WTC11 (cell line): Measurements from ENCODE around the gene MYLK. TPM values are rescaled to one million over a fixed set of nuclear protein-coding genes. Genes with fewer than 3 reads are reported as not detected.

ENCODE experiments used
- ATAC-seq: fragments of 200-7000 bp; cut with Tn5 transposase; 2 replicates; pipeline ENCODE4 v1.10.0; 2021; ENCODE audit warnings: mild to moderate bottlenecking, moderate library complexity
- CTCF ChIA-PET: fragments of 300-600 bp; sonication (Branson Sonifier 250); formaldehyde crosslinking; loops from one replicate; lab custom pipeline; 2021; ENCODE audit warnings: antibody characterized with exemption; lab: Charles Lee
- POLR2A ChIA-PET: fragments of 350-600 bp; sonication (Branson Sonifier 250); formaldehyde crosslinking; loops from one replicate; lab custom pipeline; 2021; ENCODE audit warnings: antibody characterized with exemption; lab: Charles Lee
- DNase-seq: peaks from one replicate; pipeline ENCODE4 v3.0.0; 2021; ENCODE audit warnings: low spot score
- H3K27ac Mint-ChIP-seq: 2 replicates; pipeline ENCODE4 v1.8.0; 2021; ENCODE audit warnings: mixed read lengths
- H3K27me3 Mint-ChIP-seq: 2 replicates; pipeline ENCODE4 v1.8.0; 2021; ENCODE audit warnings: low read depth, mild to moderate bottlenecking, moderate library complexity, mixed read lengths
- H3K36me3 Mint-ChIP-seq: 2 replicates; pipeline ENCODE4 v1.8.0; 2021; ENCODE audit warnings: mixed read lengths
- H3K4me1 Mint-ChIP-seq: 2 replicates; pipeline ENCODE4 v1.8.0; 2022; ENCODE audit warnings: mixed read lengths
- H3K4me3 Mint-ChIP-seq: 2 replicates; pipeline ENCODE4 v1.8.0; 2021; ENCODE audit warnings: mild to moderate bottlenecking, moderate library complexity, mixed read lengths
- H3K9me3 Mint-ChIP-seq: 2 replicates; pipeline ENCODE4 v1.8.0; 2021; ENCODE audit warnings: mixed read lengths
- ETV6 ChIP-seq: sonication (generic); formaldehyde crosslinking; IDR thresholded peaks from 2 replicates; pipeline ENCODE4 v1.8.1; 2022; ENCODE audit warnings: mild to moderate bottlenecking, missing genetic modification reagents
- FOXJ3 ChIP-seq: sonication (generic); formaldehyde crosslinking; IDR thresholded peaks from 2 replicates; pipeline ENCODE4 v1.9.0; 2021; ENCODE audit warnings: missing genetic modification reagents, mild to moderate bottlenecking, borderline replicate concordance
- FOXK1 ChIP-seq: sonication (generic); formaldehyde crosslinking; IDR thresholded peaks from 2 replicates; pipeline ENCODE4 v1.8.0; 2022; ENCODE audit warnings: mild to moderate bottlenecking, moderate library complexity, missing genetic modification reagents
- HMGA2 ChIP-seq: fragments of 250-450 bp; sonication (Bioruptor Pico); IDR thresholded peaks from 2 replicates; pipeline ENCODE4 v1.4.0; 2021; ENCODE audit warnings: mild to moderate bottlenecking, moderate library complexity
- NFE2L1 ChIP-seq: sonication (generic); formaldehyde crosslinking; IDR thresholded peaks from 2 replicates; pipeline ENCODE4 v1.8.1; 2023; ENCODE audit warnings: missing genetic modification reagents
- RELA ChIP-seq: sonication (generic); formaldehyde crosslinking; IDR thresholded peaks from 2 replicates; pipeline ENCODE4 v1.8.1; 2022; ENCODE audit warnings: missing genetic modification reagents, mild to moderate bottlenecking, borderline replicate concordance
- SP1 ChIP-seq: sonication (generic); formaldehyde crosslinking; conservative IDR thresholded peaks from 2 replicates; pipeline ENCODE4 v1.8.1; 2022; ENCODE audit warnings: missing genetic modification reagents
- TCF7 ChIP-seq: sonication (generic); formaldehyde crosslinking; IDR thresholded peaks from 2 replicates; pipeline ENCODE4 v1.8.0; 2022; ENCODE audit warnings: mild to moderate bottlenecking, low read depth, missing genetic modification reagents, moderate library complexity
- TP53 ChIP-seq: sonication (generic); formaldehyde crosslinking; IDR thresholded peaks from 2 replicates; pipeline ENCODE4 v1.8.1; 2023; ENCODE audit warnings: mild to moderate bottlenecking, missing genetic modification reagents
- ZBTB21 ChIP-seq: sonication (generic); formaldehyde crosslinking; IDR thresholded peaks from 2 replicates; pipeline ENCODE4 v1.8.1; 2023; ENCODE audit warnings: mild to moderate bottlenecking, missing genetic modification reagents, borderline replicate concordance
- ZNF396 ChIP-seq: fragments of 250-450 bp; sonication (Bioruptor Pico); IDR thresholded peaks from 2 replicates; pipeline ENCODE4 v1.8.0; 2021; ENCODE audit warnings: mild to moderate bottlenecking, moderate library complexity, borderline replicate concordance
- total RNA-seq: library from RNA; stranded (reverse); gene quantifications from 3 replicates; pipeline ENCODE4 v1.2.3, GENCODE V29; 2021
- TF ChIP-seq, protein P1 (sequence below): sonication (generic); formaldehyde crosslinking; IDR thresholded peaks from 2 replicates; pipeline ENCODE4 v1.8.1; 2023; ENCODE audit warnings: mild to moderate bottlenecking, missing genetic modification reagents, borderline replicate concordance
- TF ChIP-seq, protein P2 (sequence below): sonication (generic); formaldehyde crosslinking; IDR thresholded peaks from 2 replicates; pipeline ENCODE4 v1.8.1; 2022; ENCODE audit warnings: mild to moderate bottlenecking, moderate library complexity, missing genetic modification reagents
- TF ChIP-seq, protein P3 (sequence below): sonication (generic); formaldehyde crosslinking; conservative IDR thresholded peaks from 2 replicates; pipeline ENCODE4 v1.8.1; 2022; ENCODE audit warnings: mild to moderate bottlenecking, missing genetic modification reagents
- TF ChIP-seq, protein P4 (sequence below): sonication (generic); formaldehyde crosslinking; conservative IDR thresholded peaks from 2 replicates; pipeline ENCODE4 v1.8.1; 2023; ENCODE audit warnings: mild to moderate bottlenecking, low read depth, missing genetic modification reagents, moderate library complexity
- TF ChIP-seq, protein P5 (sequence below): sonication (generic); formaldehyde crosslinking; IDR thresholded peaks from 2 replicates; pipeline ENCODE4 v1.8.0; 2022; ENCODE audit warnings: mild to moderate bottlenecking, missing genetic modification reagents
- TF ChIP-seq, protein P6 (sequence below): fragments of 250-450 bp; sonication (Bioruptor Pico); IDR thresholded peaks from 2 replicates; pipeline ENCODE4 v1.8.0; 2021; ENCODE audit warnings: mild to moderate bottlenecking

MYLK gene
- total RNA-seq, 1 experiment from 2014 or later: 10.4 TPM

DNA sequence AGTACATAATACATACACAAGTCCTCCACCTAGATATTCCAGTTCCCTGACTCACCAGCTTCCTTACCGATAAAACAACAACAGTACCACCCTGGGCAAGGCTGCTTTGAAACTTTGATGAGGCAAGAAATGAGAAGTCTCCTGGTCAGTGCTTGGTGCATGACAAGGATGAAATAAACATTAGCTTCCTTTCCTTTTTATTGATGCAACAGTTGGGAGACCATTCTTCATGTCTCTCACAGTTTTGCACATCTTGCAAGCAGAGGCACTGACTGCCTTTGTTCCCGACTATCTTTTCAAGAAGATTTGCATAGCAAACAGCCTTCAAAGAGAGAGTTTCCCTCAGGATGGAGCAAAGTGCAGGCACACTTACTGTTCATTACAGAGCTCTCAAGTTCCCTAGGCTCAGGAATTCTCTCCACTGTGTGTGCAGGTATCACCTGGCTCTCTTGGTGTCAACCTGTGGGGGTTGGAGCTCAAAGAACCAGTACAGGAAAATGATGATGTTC lies 65.2 kb downstream of the MYLK start (continued):
- TF ChIP-seq, protein P1, sequence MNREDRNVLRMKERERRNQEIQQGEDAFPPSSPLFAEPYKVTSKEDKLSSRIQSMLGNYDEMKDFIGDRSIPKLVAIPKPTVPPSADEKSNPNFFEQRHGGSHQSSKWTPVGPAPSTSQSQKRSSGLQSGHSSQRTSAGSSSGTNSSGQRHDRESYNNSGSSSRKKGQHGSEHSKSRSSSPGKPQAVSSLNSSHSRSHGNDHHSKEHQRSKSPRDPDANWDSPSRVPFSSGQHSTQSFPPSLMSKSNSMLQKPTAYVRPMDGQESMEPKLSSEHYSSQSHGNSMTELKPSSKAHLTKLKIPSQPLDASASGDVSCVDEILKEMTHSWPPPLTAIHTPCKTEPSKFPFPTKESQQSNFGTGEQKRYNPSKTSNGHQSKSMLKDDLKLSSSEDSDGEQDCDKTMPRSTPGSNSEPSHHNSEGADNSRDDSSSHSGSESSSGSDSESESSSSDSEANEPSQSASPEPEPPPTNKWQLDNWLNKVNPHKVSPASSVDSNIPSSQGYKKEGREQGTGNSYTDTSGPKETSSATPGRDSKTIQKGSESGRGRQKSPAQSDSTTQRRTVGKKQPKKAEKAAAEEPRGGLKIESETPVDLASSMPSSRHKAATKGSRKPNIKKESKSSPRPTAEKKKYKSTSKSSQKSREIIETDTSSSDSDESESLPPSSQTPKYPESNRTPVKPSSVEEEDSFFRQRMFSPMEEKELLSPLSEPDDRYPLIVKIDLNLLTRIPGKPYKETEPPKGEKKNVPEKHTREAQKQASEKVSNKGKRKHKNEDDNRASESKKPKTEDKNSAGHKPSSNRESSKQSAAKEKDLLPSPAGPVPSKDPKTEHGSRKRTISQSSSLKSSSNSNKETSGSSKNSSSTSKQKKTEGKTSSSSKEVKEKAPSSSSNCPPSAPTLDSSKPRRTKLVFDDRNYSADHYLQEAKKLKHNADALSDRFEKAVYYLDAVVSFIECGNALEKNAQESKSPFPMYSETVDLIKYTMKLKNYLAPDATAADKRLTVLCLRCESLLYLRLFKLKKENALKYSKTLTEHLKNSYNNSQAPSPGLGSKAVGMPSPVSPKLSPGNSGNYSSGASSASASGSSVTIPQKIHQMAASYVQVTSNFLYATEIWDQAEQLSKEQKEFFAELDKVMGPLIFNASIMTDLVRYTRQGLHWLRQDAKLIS (CRISPR knock-in tag): no peak
- TF ChIP-seq SP1 (CRISPR knock-in tag) (no peak), ZNF396 (CRISPR knock-in tag) (no peak), FOXK1 (CRISPR knock-in tag) (no peak), ETV6 (no peak), FOXJ3 (CRISPR knock-in tag) (no peak), RELA (CRISPR knock-in tag) (no peak)
- TF ChIP-seq, protein P2, sequence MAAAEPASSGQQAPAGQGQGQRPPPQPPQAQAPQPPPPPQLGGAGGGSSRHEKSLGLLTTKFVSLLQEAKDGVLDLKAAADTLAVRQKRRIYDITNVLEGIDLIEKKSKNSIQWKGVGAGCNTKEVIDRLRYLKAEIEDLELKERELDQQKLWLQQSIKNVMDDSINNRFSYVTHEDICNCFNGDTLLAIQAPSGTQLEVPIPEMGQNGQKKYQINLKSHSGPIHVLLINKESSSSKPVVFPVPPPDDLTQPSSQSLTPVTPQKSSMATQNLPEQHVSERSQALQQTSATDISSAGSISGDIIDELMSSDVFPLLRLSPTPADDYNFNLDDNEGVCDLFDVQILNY (CRISPR knock-in tag): no peak

DNA sequence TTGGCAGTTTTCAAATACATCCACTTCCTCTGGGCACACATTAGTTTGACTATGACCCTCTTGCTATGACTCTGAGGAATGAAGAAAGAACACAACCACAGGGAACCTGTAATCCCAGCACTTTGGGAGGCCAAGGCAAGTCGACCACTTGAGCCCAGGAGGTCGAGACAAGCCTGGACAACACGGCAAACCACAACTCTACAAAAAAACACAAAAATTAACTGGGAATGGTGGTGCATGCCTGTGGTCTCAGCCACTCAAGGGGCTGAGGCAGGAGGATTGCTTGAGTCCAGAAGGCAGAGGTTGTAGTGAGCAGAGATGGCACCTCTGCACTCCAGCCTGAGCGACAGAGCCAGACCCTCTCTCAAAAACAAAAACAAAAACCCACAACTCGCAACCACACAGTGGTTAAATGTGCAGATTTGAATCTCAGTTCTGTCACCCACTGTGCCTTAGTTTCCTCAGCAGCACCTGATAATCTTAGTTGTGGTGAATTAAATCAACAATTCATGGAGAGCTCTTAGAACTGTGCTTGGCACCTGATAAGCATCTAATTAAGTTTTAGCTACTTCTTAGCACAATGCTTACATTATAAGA lies 65.7 kb downstream of the MYLK start:
- H3K36me3 Mint-ChIP-seq: peaks cover 9% of the 10 kb centered on the region
- ATAC-seq (no peak), DNase-seq (no peak)
- H3K4me3 Mint-ChIP-seq: no peak overlapping the region
- ChIA-PET POLR2A (no interaction called here), CTCF (interaction anchor here (0.7 kb wide), 1 partner anchor 81 kb away, joined by 3 read pairs; no protein-coding TSS in a partner anchor)
- H3K27me3 Mint-ChIP-seq: no peaks in the 10 kb centered on the region
- peaks cover 19% of the 10 kb centered on the region for H3K9me3 Mint-ChIP-seq
- peaks cover 15% of the 10 kb centered on the region for H3K4me1 Mint-ChIP-seq
- H3K27ac Mint-ChIP-seq: no peak overlapping the region
- no peak for TF ChIP-seq HMGA2 (CRISPR knock-in tag)
- no peak for TF ChIP-seq NFE2L1
- TF ChIP-seq, protein P1 (CRISPR knock-in tag): no peak
- no peak for TF ChIP-seq TP53 (CRISPR knock-in tag)
- TF ChIP-seq, protein P3, sequence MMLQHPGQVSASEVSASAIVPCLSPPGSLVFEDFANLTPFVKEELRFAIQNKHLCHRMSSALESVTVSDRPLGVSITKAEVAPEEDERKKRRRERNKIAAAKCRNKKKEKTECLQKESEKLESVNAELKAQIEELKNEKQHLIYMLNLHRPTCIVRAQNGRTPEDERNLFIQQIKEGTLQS (CRISPR knock-in tag): no peak
- no peak for TF ChIP-seq TCF7 (CRISPR knock-in tag)
- TF ChIP-seq, protein P4, sequence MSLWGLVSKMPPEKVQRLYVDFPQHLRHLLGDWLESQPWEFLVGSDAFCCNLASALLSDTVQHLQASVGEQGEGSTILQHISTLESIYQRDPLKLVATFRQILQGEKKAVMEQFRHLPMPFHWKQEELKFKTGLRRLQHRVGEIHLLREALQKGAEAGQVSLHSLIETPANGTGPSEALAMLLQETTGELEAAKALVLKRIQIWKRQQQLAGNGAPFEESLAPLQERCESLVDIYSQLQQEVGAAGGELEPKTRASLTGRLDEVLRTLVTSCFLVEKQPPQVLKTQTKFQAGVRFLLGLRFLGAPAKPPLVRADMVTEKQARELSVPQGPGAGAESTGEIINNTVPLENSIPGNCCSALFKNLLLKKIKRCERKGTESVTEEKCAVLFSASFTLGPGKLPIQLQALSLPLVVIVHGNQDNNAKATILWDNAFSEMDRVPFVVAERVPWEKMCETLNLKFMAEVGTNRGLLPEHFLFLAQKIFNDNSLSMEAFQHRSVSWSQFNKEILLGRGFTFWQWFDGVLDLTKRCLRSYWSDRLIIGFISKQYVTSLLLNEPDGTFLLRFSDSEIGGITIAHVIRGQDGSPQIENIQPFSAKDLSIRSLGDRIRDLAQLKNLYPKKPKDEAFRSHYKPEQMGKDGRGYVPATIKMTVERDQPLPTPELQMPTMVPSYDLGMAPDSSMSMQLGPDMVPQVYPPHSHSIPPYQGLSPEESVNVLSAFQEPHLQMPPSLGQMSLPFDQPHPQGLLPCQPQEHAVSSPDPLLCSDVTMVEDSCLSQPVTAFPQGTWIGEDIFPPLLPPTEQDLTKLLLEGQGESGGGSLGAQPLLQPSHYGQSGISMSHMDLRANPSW: no peak
- TF ChIP-seq, protein P5, sequence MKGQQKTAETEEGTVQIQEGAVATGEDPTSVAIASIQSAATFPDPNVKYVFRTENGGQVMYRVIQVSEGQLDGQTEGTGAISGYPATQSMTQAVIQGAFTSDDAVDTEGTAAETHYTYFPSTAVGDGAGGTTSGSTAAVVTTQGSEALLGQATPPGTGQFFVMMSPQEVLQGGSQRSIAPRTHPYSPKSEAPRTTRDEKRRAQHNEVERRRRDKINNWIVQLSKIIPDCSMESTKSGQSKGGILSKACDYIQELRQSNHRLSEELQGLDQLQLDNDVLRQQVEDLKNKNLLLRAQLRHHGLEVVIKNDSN: no peak
- TF ChIP-seq ZBTB21 (CRISPR knock-in tag): no peak
- no peak for TF ChIP-seq ETV6
- TF ChIP-seq, protein P6, sequence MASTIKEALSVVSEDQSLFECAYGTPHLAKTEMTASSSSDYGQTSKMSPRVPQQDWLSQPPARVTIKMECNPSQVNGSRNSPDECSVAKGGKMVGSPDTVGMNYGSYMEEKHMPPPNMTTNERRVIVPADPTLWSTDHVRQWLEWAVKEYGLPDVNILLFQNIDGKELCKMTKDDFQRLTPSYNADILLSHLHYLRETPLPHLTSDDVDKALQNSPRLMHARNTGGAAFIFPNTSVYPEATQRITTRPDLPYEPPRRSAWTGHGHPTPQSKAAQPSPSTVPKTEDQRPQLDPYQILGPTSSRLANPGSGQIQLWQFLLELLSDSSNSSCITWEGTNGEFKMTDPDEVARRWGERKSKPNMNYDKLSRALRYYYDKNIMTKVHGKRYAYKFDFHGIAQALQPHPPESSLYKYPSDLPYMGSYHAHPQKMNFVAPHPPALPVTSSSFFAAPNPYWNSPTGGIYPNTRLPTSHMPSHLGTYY: no peak
